Sigmoid colon (tissue), 4 donors: ENCODE results near the gene NEBL.

Source experiments
- EP300 ChIP-seq, 4 donors: sonication (generic); formaldehyde crosslinking; IDR thresholded peaks; one replicate each; pipeline ENCODE4 v1.6.1; 2017; ENCODE audit warnings: antibody characterized with exemption in 4 of 4
- POLR2A ChIP-seq, 2 donors: fragments of 450-650 bp; IDR thresholded peaks; one replicate each; pipeline ENCODE4 v1.6.1; 2016; ENCODE audit warnings: antibody characterized with exemption in 2 of 2, mild to moderate bottlenecking in 2 of 2, moderate library complexity in 2 of 2
- POLR2AphosphoS5 ChIP-seq, 4 donors: sonication (generic); formaldehyde crosslinking; IDR thresholded peaks; one replicate each; pipeline ENCODE4 v1.6.1; 2017; ENCODE audit warnings: antibody characterized with exemption in 4 of 4
- TF ChIP-seq, protein P1 (sequence below), 4 experiments: fragments of 450-650 bp in 3 of 4; fragments of 200-600 bp in 1 of 4; IDR thresholded peaks; one replicate each; pipeline ENCODE4 v1.5.1; 2016 to 2019; ENCODE audit warnings: antibody characterized with exemption in 4 of 4, mild to moderate bottlenecking in 3 of 4, moderate library complexity in 2 of 4

DNA sequence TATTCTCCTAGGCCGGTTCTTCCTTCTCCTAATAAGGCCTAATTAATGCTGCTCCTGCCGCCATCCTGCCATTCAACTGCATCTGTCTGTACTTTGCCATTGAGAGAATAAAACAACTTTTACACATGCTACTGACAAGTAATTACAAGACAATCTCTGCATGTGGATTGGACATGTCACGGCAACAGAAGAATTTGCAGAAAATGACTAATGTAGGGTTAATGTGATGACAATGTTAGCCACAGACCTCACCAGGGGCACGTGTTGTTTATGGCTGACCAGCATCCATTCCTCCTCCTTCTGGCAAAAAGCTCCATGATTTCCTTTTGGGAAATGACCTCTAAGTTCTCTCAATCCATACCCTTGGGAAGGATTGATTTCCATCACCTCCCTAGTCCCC is 58.0 kb downstream of the NEBL start:
- no peak for TF ChIP-seq POLR2A (IDR thresholded peaks at IDR 0.05)
- TF ChIP-seq, protein P1, sequence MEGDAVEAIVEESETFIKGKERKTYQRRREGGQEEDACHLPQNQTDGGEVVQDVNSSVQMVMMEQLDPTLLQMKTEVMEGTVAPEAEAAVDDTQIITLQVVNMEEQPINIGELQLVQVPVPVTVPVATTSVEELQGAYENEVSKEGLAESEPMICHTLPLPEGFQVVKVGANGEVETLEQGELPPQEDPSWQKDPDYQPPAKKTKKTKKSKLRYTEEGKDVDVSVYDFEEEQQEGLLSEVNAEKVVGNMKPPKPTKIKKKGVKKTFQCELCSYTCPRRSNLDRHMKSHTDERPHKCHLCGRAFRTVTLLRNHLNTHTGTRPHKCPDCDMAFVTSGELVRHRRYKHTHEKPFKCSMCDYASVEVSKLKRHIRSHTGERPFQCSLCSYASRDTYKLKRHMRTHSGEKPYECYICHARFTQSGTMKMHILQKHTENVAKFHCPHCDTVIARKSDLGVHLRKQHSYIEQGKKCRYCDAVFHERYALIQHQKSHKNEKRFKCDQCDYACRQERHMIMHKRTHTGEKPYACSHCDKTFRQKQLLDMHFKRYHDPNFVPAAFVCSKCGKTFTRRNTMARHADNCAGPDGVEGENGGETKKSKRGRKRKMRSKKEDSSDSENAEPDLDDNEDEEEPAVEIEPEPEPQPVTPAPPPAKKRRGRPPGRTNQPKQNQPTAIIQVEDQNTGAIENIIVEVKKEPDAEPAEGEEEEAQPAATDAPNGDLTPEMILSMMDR (IDR thresholded peaks at IDR 0.05), result no peak
- TF ChIP-seq EP300 (IDR thresholded peaks at IDR 0.05), result no peak
- TF ChIP-seq POLR2AphosphoS5 (IDR thresholded peaks at IDR 0.05), result no peak
